ENCODE data around the gene TFR2. TPM values are rescaled to one million over a fixed set of nuclear protein-coding genes. Genes with fewer than 3 reads are reported as not detected.

The TFR2 gene
- total RNA-seq, 1 experiment from 2014 or later, result 5.7 TPM

- TF ChIP-seq MAX (CRISPR knock-in tag; IDR thresholded peaks at IDR 0.05) (peak; percentile 68; the same call in 1 of the 2 replicates), ERG (CRISPR knock-in tag; IDR thresholded peaks at IDR 0.05) (no peak), STAT6 (CRISPR knock-in tag; conservative IDR thresholded peaks at IDR 0.05; ENCODE audit: low read depth) (no peak), ZNF396 (CRISPR knock-in tag; IDR thresholded peaks at IDR 0.05; ENCODE audit: borderline replicate concordance) (no peak), FOXJ3 (CRISPR knock-in tag; IDR thresholded peaks at IDR 0.05; ENCODE audit: borderline replicate concordance) (no peak), ZNF281 (CRISPR knock-in tag; IDR thresholded peaks at IDR 0.05) (no peak), E2F4 (CRISPR knock-in tag; IDR thresholded peaks at IDR 0.05; ENCODE audit: borderline replicate concordance, low read depth) (no peak), ZNF425 (CRISPR knock-in tag; conservative IDR thresholded peaks at IDR 0.05) (no peak), ZNF138 (CRISPR knock-in tag; conservative IDR thresholded peaks at IDR 0.05) (no peak)
These were observed 32.1 kb upstream of the TFR2 start, which contains the start of gene GNB2 (continued) for GRCh38 chr7:100673302-100673941.

- peaks cover 4% of the 10 kb centered on the region for H3K4me1 Mint-ChIP-seq
- POLR2A ChIA-PET, result no interaction called here
- no peak for TF ChIP-seq ZNF138 (CRISPR knock-in tag; conservative IDR thresholded peaks at IDR 0.05)
- peaks cover 3% of the 10 kb centered on the region; the same call in 1 of the 2 replicates for H3K9me3 Mint-ChIP-seq
- no peak for ATAC-seq
- no peak overlapping the region for H3K4me3 Mint-ChIP-seq
- CTCF ChIA-PET, result interaction anchor here (1.1 to 2.1 kb wide), 3 partner anchors 38 to 59 kb away, joined by 3 to 12 read pairs (median 6); partner anchors contain the start of gene MOSPD3
- no peak for DNase-seq (ENCODE audit: low spot score)
- no peak overlapping the region for H3K27ac Mint-ChIP-seq
- peaks cover 47% of the 10 kb centered on the region for H3K27me3 Mint-ChIP-seq (ENCODE audit: low read depth)
- no peaks in the 10 kb centered on the region; the same call in 1 of the 2 replicates for H3K36me3 Mint-ChIP-seq
These were observed 30.3 kb upstream of the TFR2 start for GRCh38 chr7:100671353-100672327.
